Measurements from ENCODE around the gene MAGEB10.
"Not testable (repeated sequence)": the region's sequence is repeated elsewhere in the genome, so short reads cannot be mapped to it uniquely, and the experiment has no call there.

Gene MAGEB10

DNA sequence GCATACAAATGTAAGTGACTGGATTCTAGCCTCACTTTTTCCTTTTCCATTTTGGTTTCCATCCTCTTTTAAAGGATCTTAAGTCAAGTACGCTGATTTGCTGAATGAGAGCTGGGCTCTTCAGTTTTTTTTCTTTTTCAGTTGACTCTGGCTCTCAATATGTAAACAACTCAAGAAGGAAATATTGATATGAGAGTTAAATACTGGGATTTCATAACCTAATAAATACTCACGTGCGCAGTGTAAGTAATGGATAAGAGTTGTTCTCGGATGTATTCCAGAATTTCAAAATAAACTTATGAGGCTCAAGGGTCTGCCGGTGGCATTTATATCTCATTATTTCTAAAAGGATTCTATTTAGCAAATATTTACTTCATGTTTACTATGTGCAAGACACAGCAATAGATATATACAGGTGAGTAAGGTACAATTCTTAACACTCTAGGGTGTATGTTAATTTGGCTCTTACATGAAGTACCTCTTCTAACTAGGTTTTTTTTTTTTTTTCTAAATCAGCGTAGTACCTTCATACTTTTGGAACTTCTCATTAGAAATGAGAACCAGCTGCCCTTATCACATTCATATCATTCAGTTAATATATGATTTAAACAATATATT, 11.0 kb upstream of the MAGEB10 start:
- H3K4me2 ChIP-seq (ENCODE audit: low read length) = no peak overlapping the region
- no peak overlapping the region for H3K4me3 ChIP-seq (ENCODE audit: low read depth, low read length)
- H3K27me3 ChIP-seq (ENCODE audit: control insufficient read depth, insufficient read depth, low read length) = no peaks in the 10 kb centered on the region
- no peaks in the 10 kb centered on the region for H3K79me2 ChIP-seq
- H3K9ac ChIP-seq = no peak overlapping the region
- H2AFZ ChIP-seq = no peak overlapping the region
- TF ChIP-seq CTCF (IDR thresholded peaks at IDR 0.05) = no peak
- no peaks in the 10 kb centered on the region for H3K36me3 ChIP-seq (ENCODE audit: control insufficient read depth, insufficient read depth, low read length)
- H3K9me3 ChIP-seq (ENCODE audit: control insufficient read depth, low read length) = no peaks in the 10 kb centered on the region
- no peak overlapping the region for H3K27ac ChIP-seq
- no peaks in the 10 kb centered on the region for H3K4me1 ChIP-seq

GRCh38 chrX:27797575-27797974, 10.2 kb upstream of the MAGEB10 start:
- Histone ChIP-seq H3K4me1 (no peaks in the 10 kb centered on the region), H2AFZ (no peak overlapping the region), H3K9ac (no peak overlapping the region), H3K36me3 (ENCODE audit: control insufficient read depth, insufficient read depth, low read length) (no peaks in the 10 kb centered on the region), H3K27ac (no peak overlapping the region), H3K27me3 (ENCODE audit: control insufficient read depth, insufficient read depth, low read length) (no peaks in the 10 kb centered on the region), H3K9me3 (ENCODE audit: control insufficient read depth, low read length) (no peaks in the 10 kb centered on the region), H3K4me2 (ENCODE audit: low read length) (no peak overlapping the region), H3K4me3 (ENCODE audit: low read depth, low read length) (no peak overlapping the region), H3K79me2 (no peaks in the 10 kb centered on the region)
- TF ChIP-seq CTCF (IDR thresholded peaks at IDR 0.05) = no peak

DNA sequence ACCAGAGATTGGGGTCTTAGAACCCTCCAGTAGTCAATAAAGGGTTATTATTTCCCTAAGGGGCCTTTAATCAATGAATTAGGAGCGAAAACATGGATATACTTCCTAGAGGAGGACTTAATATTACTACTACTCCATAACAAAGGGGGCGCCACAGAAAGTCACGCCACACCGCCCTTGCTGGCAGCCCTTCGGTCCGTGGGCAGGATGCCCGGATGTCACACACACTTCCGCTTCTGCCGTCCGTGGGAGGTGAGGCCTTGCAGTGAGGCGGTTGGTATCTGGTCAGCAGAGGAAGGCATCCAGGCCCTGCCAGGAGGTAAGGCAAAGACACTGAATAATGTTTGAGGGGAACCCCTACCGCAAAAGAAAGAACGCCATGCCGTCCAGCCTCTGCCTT, 436 bp downstream of the MAGEB10 start:
- Histone ChIP-seq H3K9ac (no peak overlapping the region), H2AFZ (no peak overlapping the region), H3K27ac (no peak overlapping the region), H3K27me3 (ENCODE audit: control insufficient read depth, insufficient read depth, low read length) (no peaks in the 10 kb centered on the region), H3K36me3 (ENCODE audit: control insufficient read depth, insufficient read depth, low read length) (no peaks in the 10 kb centered on the region), H3K4me2 (ENCODE audit: low read length) (no peak overlapping the region), H3K4me1 (no peaks in the 10 kb centered on the region), H3K9me3 (ENCODE audit: control insufficient read depth, low read length) (no peaks in the 10 kb centered on the region), H3K79me2 (no peaks in the 10 kb centered on the region), H3K4me3 (ENCODE audit: low read depth, low read length) (no peak overlapping the region)
- TF ChIP-seq CTCF (IDR thresholded peaks at IDR 0.05) = no peak

DNA sequence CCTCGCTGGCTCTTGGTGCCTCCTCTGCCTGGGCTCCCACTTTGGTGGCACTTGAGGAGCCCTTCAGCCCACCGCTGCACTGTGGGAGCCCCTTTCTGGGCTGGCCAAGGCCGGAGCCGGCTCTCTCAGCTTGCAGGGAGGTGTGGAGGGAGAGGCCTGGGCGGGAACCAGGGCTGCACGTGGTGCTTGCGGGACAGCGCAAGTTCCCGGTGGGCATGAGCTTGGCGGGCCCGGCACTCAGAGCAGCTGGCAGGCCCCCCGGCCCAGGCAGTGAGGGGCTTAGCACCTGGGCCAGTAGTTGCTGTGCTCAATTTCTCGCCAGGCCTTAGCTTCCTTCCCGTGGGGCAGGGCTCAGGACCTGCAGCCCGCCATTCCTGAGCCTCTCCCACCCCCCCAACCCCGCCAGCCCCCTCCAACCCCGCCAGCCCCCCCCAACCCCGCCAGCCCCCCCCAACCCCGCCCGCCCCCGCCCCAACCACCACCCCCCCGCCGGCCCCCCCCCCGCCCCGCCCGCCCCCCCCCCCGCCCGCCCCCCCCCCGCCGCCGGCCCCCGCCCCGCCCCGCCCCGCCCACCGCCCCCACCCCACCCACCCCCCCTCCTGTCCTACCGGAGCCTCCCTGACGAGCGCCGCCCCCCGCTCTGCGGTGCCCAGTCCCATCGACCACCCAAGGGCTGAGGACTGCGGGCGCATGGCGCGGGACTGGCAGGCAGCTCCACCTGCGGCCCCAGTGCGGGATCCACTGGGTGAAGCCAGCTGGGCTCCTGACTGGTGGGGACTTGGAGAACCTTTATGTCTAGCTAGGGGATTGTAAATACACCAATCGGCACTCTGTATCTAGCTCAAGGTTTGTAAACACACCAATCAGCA, 1.4 kb downstream of the MAGEB10 start:
- not testable (repeated sequence) for H2AFZ ChIP-seq; H3K36me3 ChIP-seq (ENCODE audit: control insufficient read depth, insufficient read depth, low read length); H3K4me3 ChIP-seq (ENCODE audit: low read depth, low read length)

DNA sequence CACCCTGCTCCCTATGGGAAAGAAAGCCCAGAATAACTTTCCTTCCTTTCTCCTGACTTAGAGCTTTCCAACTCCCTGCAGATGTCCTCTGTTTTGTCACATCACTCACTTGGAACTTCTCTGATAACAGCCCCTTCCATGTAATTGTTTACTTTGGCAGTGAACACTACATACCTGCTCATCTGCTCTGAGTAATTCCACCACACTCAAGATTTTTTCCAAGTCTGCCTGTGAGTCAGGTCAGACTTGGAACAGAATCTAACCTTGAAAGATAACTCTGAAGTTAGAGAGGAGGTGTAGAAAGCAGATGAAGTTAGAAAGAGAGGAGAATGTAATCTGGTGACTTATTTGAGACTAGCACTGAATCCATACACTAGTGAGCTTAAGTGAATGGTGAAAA, 7.4 kb downstream of the MAGEB10 start:
- Histone ChIP-seq H3K36me3 (ENCODE audit: control insufficient read depth, insufficient read depth, low read length) (no peaks in the 10 kb centered on the region), H3K27me3 (ENCODE audit: control insufficient read depth, insufficient read depth, low read length) (no peaks in the 10 kb centered on the region), H3K4me3 (ENCODE audit: low read depth, low read length) (no peak overlapping the region), H3K27ac (no peak overlapping the region), H3K9ac (no peak overlapping the region), H3K9me3 (ENCODE audit: control insufficient read depth, low read length) (no peaks in the 10 kb centered on the region), H2AFZ (no peak overlapping the region), H3K4me1 (no peaks in the 10 kb centered on the region), H3K79me2 (no peaks in the 10 kb centered on the region), H3K4me2 (ENCODE audit: low read length) (no peak overlapping the region)
- no peak for TF ChIP-seq CTCF (IDR thresholded peaks at IDR 0.05)

More for the DNA sequence above, 1.4 kb downstream of the MAGEB10 start:
- H3K4me1 ChIP-seq; H3K9ac ChIP-seq; H3K9me3 ChIP-seq (ENCODE audit: control insufficient read depth, low read length); H3K27me3 ChIP-seq (ENCODE audit: control insufficient read depth, insufficient read depth, low read length); H3K79me2 ChIP-seq; H3K4me2 ChIP-seq (ENCODE audit: low read length); H3K27ac ChIP-seq: not testable (repeated sequence)
